ENCODE measurements around the gene KLHL29. TPM values are rescaled to one million over a fixed set of nuclear protein-coding genes. Genes with fewer than 3 reads are reported as not detected.

The KLHL29 gene
- total RNA-seq, 1 experiment from 2014 or later: 2.4 TPM

DNA sequence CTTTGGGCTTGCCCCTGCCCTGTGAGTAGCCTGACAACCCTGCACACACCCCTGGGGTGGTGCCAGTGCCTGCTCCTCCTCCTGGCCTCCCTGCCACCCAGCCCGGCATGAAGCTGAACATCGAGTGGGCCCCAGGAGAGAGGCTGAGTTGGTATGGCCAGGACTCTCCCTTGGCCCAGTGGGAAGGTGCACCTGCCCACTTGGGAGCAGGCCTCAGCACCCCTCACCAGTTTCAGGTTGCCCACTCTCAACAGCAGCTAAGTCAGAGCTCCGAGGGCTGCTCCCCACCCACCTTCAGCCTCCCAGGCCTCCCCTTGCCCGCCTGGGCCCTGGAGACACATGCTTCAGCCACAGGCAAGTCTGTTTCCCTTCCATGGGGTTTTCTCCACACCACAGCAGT lies 203.1 kb downstream of the KLHL29 start:
- TF ChIP-seq, protein P1, sequence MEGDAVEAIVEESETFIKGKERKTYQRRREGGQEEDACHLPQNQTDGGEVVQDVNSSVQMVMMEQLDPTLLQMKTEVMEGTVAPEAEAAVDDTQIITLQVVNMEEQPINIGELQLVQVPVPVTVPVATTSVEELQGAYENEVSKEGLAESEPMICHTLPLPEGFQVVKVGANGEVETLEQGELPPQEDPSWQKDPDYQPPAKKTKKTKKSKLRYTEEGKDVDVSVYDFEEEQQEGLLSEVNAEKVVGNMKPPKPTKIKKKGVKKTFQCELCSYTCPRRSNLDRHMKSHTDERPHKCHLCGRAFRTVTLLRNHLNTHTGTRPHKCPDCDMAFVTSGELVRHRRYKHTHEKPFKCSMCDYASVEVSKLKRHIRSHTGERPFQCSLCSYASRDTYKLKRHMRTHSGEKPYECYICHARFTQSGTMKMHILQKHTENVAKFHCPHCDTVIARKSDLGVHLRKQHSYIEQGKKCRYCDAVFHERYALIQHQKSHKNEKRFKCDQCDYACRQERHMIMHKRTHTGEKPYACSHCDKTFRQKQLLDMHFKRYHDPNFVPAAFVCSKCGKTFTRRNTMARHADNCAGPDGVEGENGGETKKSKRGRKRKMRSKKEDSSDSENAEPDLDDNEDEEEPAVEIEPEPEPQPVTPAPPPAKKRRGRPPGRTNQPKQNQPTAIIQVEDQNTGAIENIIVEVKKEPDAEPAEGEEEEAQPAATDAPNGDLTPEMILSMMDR (conservative IDR thresholded peaks at IDR 0.05): no peak
- Histone ChIP-seq H3K4ac (ENCODE audit: low read depth, low read length) (no peak overlapping the region), H3K79me1 (ENCODE audit: insufficient read depth, low read depth, low read length, poor library complexity, severe bottlenecking) (no peaks in the 10 kb centered on the region), H4K20me1 (ENCODE audit: control insufficient read depth, insufficient read depth, insufficient read length) (no peaks in the 10 kb centered on the region), H3K14ac (ENCODE audit: insufficient read depth, low read length) (no peak overlapping the region), H3K9ac (ENCODE audit: extremely low read depth, insufficient read length, low read length) (no peak overlapping the region), H2BK20ac (ENCODE audit: low read depth, low read length, poor library complexity, severe bottlenecking) (no peak overlapping the region), H3K27me3 (ENCODE audit: insufficient read depth, low read length) (no peaks in the 10 kb centered on the region), H3T11ph (ENCODE audit: low read length) (no peak overlapping the region), H4K8ac (replicated peaks; ENCODE audit: insufficient read length, low read depth, low read length) (no peak overlapping the region), H2AK5ac (ENCODE audit: insufficient read length, low read length) (no peak overlapping the region), H2BK12ac (ENCODE audit: insufficient read length, low read depth, low read length) (no peak overlapping the region), H3K9me3 (ENCODE audit: control insufficient read depth, low read depth, low read length) (no peaks in the 10 kb centered on the region), H3K4me1 (ENCODE audit: insufficient read depth, low read length) (no peaks in the 10 kb centered on the region; the same call in 1 of the 2 replicates), H3K18ac (ENCODE audit: insufficient read length, low read depth, low read length) (no peak overlapping the region), H3K27ac (ENCODE audit: insufficient read length, low read depth, low read length) (no peak overlapping the region), H3K23me2 (ENCODE audit: insufficient read length, low read depth, low read length, poor library complexity, severe bottlenecking) (no peaks in the 10 kb centered on the region), H2BK5ac (ENCODE audit: insufficient read length, low read length) (no peak overlapping the region), H4K5ac (ENCODE audit: insufficient read length, low read depth, low read length) (no peak overlapping the region), H3K23ac (ENCODE audit: insufficient read length, low read depth, low read length) (no peak overlapping the region), H2BK120ac (ENCODE audit: low read depth, low read length, poor library complexity, severe bottlenecking) (no peak overlapping the region), H2AFZ (ENCODE audit: low read length) (no peak overlapping the region), H3K4me2 (ENCODE audit: insufficient read depth, insufficient read length, low read length) (no peak overlapping the region), H4K91ac (ENCODE audit: insufficient read length, low read depth, low read length) (no peak overlapping the region), H2BK15ac (ENCODE audit: low read depth, low read length) (no peak overlapping the region), H3K56ac (ENCODE audit: insufficient read length, low read depth, low read length) (no peak overlapping the region), H3K79me2 (ENCODE audit: insufficient read depth, low read length) (no peaks in the 10 kb centered on the region)
- Mint-ChIP-seq H3K4me1 (peaks cover 10 to 16% of the 10 kb centered on the region in 2 experiments), H3K27ac (peak overlapping the region in 1 of 3 experiments; percentile 45; a peak in 2 of 7 replicates), H3K27me3 (ENCODE audit: low read depth) (no peaks in the 10 kb centered on the region; the same call in 1 of the 2 replicates), H3K9me3 (no peaks in the 10 kb centered on the region), H3K4me3 (no peak overlapping the region), H3K36me3 (ENCODE audit: insufficient read depth in 1 of 3, low read depth in 3 of 3) (no peaks in the 10 kb centered on the region)
- no peak for DNase-seq
- WGBS (ENCODE audit: extremely low coverage, insufficient read length, low lambda C conversion rate): no CpG with 5 or more reads among the region's 4 CpGs
